WERI-Rb-1 (cell line): ENCODE data around the gene CFH.
"Not testable (repeated sequence)": the region's sequence is repeated elsewhere in the genome, so short reads cannot be mapped to it uniquely, and the experiment has no call there.

Experiments used
- DNase-seq: peaks from one replicate; pipeline ENCODE4 v3.0.0-alpha.2; 2020
- H3K27ac ChIP-seq: fragments of 250-450 bp; sonication (Bioruptor Pico); 2 replicates; pipeline ENCODE4 v1.5.1; 2020; ENCODE audit warnings: mild to moderate bottlenecking, moderate library complexity
- H3K27me3 ChIP-seq: fragments of 250-450 bp; sonication (Bioruptor Pico); 2 replicates; pipeline ENCODE4 v1.5.1; 2021; ENCODE audit warnings: mild to moderate bottlenecking, low read depth, moderate library complexity; ENCODE audit not compliant: insufficient read depth, severe bottlenecking
- H3K36me3 ChIP-seq: fragments of 250-450 bp; sonication (Bioruptor Pico); 2 replicates; pipeline ENCODE4 v1.5.1; 2020; ENCODE audit warnings: mild to moderate bottlenecking, moderate library complexity
- H3K4me3 ChIP-seq: 2 replicates; pipeline ENCODE4 v1.5.1; 2011; ENCODE audit warnings: low read depth, mild to moderate bottlenecking, control low read depth, low read length
- H3K9me3 ChIP-seq: fragments of 250-450 bp; sonication (Bioruptor Pico); 2 replicates; pipeline ENCODE4 v1.5.1; 2021; ENCODE audit warnings: mild to moderate bottlenecking, moderate library complexity; ENCODE audit not compliant: severe bottlenecking
- TF ChIP-seq, protein P1 (sequence below): IDR thresholded peaks from 2 replicates; pipeline ENCODE4 v1.5.1; 2011; ENCODE audit warnings: low read depth, mild to moderate bottlenecking, control low read depth, inconsistent platforms, low read length

Gene CFH

DNA sequence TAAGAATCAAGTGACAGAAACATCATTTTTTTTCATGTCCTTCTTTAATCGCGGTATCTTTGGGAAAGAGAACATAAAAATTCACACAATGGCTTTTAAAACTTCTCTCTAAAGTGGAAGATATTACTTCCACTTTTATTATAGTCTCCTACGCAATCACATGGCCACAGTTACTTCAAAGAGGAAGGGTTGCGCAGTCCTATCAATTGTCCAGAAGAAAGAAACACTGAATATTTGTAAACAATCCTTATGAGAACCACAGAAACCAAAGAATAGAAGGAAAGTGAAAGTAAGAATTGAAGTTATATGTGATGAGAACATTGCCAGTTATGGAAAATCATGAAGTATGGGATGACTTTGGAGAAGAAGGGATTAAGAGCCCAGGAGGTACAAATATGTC is 32.6 kb downstream of the CFH start:
- Histone ChIP-seq H3K27me3 (no peaks in the 10 kb centered on the region), H3K9me3 (no peaks in the 10 kb centered on the region), H3K4me3 (no peak overlapping the region), H3K27ac (no peak overlapping the region), H3K36me3 (no peaks in the 10 kb centered on the region)
- TF ChIP-seq, protein P1, sequence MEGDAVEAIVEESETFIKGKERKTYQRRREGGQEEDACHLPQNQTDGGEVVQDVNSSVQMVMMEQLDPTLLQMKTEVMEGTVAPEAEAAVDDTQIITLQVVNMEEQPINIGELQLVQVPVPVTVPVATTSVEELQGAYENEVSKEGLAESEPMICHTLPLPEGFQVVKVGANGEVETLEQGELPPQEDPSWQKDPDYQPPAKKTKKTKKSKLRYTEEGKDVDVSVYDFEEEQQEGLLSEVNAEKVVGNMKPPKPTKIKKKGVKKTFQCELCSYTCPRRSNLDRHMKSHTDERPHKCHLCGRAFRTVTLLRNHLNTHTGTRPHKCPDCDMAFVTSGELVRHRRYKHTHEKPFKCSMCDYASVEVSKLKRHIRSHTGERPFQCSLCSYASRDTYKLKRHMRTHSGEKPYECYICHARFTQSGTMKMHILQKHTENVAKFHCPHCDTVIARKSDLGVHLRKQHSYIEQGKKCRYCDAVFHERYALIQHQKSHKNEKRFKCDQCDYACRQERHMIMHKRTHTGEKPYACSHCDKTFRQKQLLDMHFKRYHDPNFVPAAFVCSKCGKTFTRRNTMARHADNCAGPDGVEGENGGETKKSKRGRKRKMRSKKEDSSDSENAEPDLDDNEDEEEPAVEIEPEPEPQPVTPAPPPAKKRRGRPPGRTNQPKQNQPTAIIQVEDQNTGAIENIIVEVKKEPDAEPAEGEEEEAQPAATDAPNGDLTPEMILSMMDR: no peak
- no peak for DNase-seq

DNA sequence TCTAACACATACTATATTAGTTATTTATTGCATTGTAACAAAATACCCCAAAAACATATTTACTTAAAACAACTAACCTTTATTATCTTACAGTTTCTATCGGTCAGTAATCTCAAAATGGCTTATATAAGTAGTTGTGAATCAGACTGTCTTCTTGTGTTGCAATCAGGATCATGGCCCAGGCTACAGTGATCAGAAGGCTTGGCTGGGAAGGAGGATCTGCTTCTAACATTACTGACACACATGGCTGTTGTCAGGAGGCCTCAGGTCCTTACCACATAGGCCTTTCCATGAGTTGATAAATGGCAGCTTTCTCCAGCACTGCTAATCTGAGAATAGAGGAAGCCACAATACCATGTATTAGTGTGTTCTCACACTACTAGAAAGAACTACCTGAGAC is 33.7 kb downstream of the CFH start:
- Histone ChIP-seq H3K27me3 (no peaks in the 10 kb centered on the region), H3K36me3 (no peaks in the 10 kb centered on the region), H3K27ac (no peak overlapping the region), H3K9me3 (no peaks in the 10 kb centered on the region), H3K4me3 (no peak overlapping the region)
- TF ChIP-seq, protein P1: no peak
- DNase-seq: no peak

DNA sequence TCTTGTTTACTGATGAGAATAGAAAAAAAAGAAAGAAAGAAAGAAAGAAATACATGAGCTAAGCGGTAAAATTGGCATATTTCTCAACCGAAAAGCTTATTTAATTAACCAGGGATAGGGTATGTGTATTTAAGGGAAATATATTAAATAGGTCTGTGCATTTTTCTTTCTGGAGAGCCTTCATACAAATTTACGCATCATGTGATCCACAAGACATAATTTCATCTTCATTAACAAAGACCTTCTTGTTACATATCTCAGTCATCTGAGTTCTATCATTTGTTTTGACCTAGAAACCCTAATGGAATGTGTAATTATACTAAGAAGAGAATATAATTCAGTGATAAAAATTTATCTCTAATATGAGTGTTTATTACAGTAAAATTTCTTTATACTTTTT is 37.2 kb downstream of the CFH start:
- Histone ChIP-seq H3K36me3 (no peaks in the 10 kb centered on the region), H3K9me3 (no peaks in the 10 kb centered on the region), H3K4me3 (no peak overlapping the region), H3K27ac (no peak overlapping the region), H3K27me3 (no peaks in the 10 kb centered on the region)
- TF ChIP-seq, protein P1: no peak
- DNase-seq: no peak

DNA sequence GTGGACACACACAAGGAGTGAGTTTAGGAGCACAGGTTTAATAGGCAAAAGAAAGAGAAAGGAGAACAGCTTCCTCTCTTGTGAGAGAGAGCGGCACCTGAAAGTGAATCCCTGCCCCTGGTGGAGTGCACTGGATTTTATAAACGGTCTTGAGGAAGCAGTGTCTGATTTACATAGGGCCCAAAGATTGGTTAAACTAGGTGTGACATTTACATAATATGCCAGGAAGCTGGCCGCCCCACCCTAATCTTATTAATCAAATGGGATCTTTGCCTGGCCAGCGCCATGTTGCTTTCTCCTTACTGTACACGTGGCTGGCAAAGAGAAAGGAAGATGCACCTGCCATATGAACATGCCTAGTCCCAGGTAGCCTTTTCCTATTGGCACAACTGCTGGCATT is 38.7 kb downstream of the CFH start:
- TF ChIP-seq, protein P1: no peak
- no peak for DNase-seq

DNA sequence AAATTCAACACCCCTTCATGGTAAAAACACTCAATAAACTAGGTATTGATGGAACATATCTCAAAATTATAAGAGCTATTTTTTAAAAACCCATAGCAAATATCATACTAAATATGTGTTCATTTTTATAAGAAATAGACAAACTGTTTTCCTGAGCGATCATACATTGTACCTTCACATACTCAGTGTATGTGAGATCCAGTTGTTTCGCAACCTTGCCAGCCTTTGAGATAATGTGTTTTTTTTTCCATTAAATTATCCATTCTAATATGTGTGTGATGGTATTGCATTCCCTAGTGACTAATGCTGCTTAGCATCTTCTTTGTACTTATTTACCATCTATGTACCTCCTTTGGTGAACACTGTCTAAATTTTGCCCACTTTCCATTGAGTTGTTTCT is 47.1 kb downstream of the CFH start:
- TF ChIP-seq, protein P1: no peak
- H3K9me3 ChIP-seq: no peaks in the 10 kb centered on the region
- no peaks in the 10 kb centered on the region for H3K36me3 ChIP-seq

More for the DNA sequence above, 38.7 kb downstream of the CFH start:
- Histone ChIP-seq H3K4me3 (no peak overlapping the region), H3K36me3 (no peaks in the 10 kb centered on the region), H3K27ac (no peak overlapping the region), H3K9me3 (no peaks in the 10 kb centered on the region), H3K27me3 (no peaks in the 10 kb centered on the region)

DNA sequence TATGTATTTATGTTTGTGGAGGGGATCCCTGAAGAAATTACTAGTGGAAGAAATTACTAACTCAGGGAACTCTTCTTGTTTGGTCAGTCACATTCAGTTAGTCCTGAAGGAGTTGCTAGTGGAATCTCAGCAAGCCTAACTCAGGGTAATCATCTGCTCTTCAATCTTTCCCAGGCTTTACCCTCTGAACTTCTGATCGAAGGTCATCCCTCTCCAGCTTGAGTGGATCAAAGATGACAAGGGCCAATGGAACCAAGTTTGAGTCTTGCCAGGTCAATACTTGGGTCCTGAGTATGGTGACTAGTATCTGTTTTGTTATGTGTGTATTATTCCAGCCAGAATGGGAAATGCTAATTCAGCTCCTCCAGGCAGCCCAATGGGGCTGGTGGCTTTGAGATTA is 49.3 kb downstream of the CFH start:
- DNase-seq: no peak
- Histone ChIP-seq H3K4me3 (no peak overlapping the region), H3K27ac (no peak overlapping the region), H3K27me3 (no peaks in the 10 kb centered on the region), H3K9me3 (no peaks in the 10 kb centered on the region), H3K36me3 (no peaks in the 10 kb centered on the region)
- TF ChIP-seq, protein P1: no peak

More for the DNA sequence above, 47.1 kb downstream of the CFH start:
- Histone ChIP-seq H3K4me3 (no peak overlapping the region), H3K27me3 (no peaks in the 10 kb centered on the region), H3K27ac (no peak overlapping the region)
- DNase-seq: no peak

DNA sequence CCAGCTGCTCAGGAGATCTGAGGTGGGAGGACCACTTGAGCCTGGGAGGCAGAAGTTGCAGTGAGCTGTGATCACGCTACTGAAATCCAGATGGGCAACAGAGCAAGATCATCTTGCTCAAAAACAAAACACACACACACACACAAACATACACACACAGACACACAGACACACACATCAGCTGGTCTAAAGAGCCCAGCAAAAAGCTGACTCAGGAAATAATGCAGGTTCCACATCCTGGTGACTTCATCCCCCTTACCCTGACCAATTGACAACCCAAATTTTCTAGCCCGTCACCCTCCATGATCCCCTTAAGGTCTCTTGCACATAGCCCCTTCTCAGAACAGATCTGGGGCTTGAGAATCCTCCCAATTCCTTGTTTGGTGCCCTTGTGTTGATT is 58.0 kb downstream of the CFH start:
- H3K27me3 ChIP-seq, H3K4me3 ChIP-seq, H3K36me3 ChIP-seq, DNase-seq, H3K9me3 ChIP-seq, H3K27ac ChIP-seq: not testable (repeated sequence)
